CD4-positive, alpha-beta T cell treated with Interleukin-1 beta for 1 hour (primary cell): ENCODE data around the gene GALNT17.
"Not testable (repeated sequence)": the region's sequence is repeated elsewhere in the genome, so short reads cannot be mapped to it uniquely, and the experiment has no call there.

Source experiments
- DNase-seq, 2 donors: peaks; one replicate each; pipeline ENCODE4 v3.0.0-alpha.2; 2020 to 2022

The GALNT17 gene

GRCh38 chr7:71566991-71567390 is 435.0 kb downstream of the GALNT17 start:
- no peak for DNase-seq

- no peak for DNase-seq
These were observed 442.4 kb downstream of the GALNT17 start for GRCh38 chr7:71574153-71574860.

- no peak for DNase-seq
These were observed 448.1 kb downstream of the GALNT17 start for GRCh38 chr7:71580027-71580426.

- DNase-seq = no peak
These were observed 452.3 kb downstream of the GALNT17 start for GRCh38 chr7:71584256-71584655.

GRCh38 chr7:71591876-71592275 is 459.9 kb downstream of the GALNT17 start:
- no peak for DNase-seq

GRCh38 chr7:71592388-71592787 is 460.4 kb downstream of the GALNT17 start:
- not testable (repeated sequence) for DNase-seq

GRCh38 chr7:71594736-71595135 is 462.8 kb downstream of the GALNT17 start:
- no peak for DNase-seq

GRCh38 chr7:71595176-71595575 is 463.2 kb downstream of the GALNT17 start:
- no peak for DNase-seq

GRCh38 chr7:71598553-71598952 is 466.6 kb downstream of the GALNT17 start:
- no peak for DNase-seq

GRCh38 chr7:71601851-71602250 is 469.9 kb downstream of the GALNT17 start:
- no peak for DNase-seq

GRCh38 chr7:71604818-71605414 is 473.0 kb downstream of the GALNT17 start:
- DNase-seq = no peak

GRCh38 chr7:71611986-71612385 is 480.0 kb downstream of the GALNT17 start:
- DNase-seq = no peak

- DNase-seq = no peak
These were observed 481.0 kb downstream of the GALNT17 start for GRCh38 chr7:71612911-71613310.

- no peak for DNase-seq
These were observed 481.4 kb downstream of the GALNT17 start for GRCh38 chr7:71613313-71613712.

- DNase-seq = no peak
These were observed 483.1 kb downstream of the GALNT17 start for GRCh38 chr7:71615017-71615416.

- no peak for DNase-seq
These were observed 484.3 kb downstream of the GALNT17 start for GRCh38 chr7:71616217-71616616.

GRCh38 chr7:71618278-71618677 is 486.3 kb downstream of the GALNT17 start:
- no peak for DNase-seq

GRCh38 chr7:71625545-71625944 is 493.6 kb downstream of the GALNT17 start:
- DNase-seq = no peak

- no peak for DNase-seq
These were observed 494.3 kb downstream of the GALNT17 start for GRCh38 chr7:71626206-71626605.

- DNase-seq = no peak
These were observed 495.7 kb downstream of the GALNT17 start for GRCh38 chr7:71627651-71628050.

- no peak for DNase-seq
These were observed 498.6 kb downstream of the GALNT17 start for GRCh38 chr7:71630516-71630915.

GRCh38 chr7:71633551-71634008 is 501.6 kb downstream of the GALNT17 start:
- DNase-seq = no peak

- DNase-seq = not testable (repeated sequence)
These were observed 503.9 kb downstream of the GALNT17 start for GRCh38 chr7:71635849-71636248.

GRCh38 chr7:71636329-71636728 is 504.4 kb downstream of the GALNT17 start:
- no peak for DNase-seq

GRCh38 chr7:71637578-71637977 is 505.6 kb downstream of the GALNT17 start:
- DNase-seq = no peak
